H1 (cell line): ENCODE measurements around the gene SAT1. TPM values are rescaled to one million over a fixed set of nuclear protein-coding genes. Genes with fewer than 3 reads are reported as not detected.

Source experiments
- CTCF ChIA-PET: fragments of 300-600 bp; sonication (Branson Sonifier 250); formaldehyde crosslinking; loops from one replicate; lab custom pipeline; 2021; ENCODE audit not compliant: partially characterized antibody; lab: Charles Lee
- POLR2A ChIA-PET: fragments of 300-600 bp; sonication (Branson Sonifier 250); formaldehyde crosslinking; loops from one replicate; lab custom pipeline; 2021; ENCODE audit warnings: inconsistent platforms; ENCODE audit not compliant: partially characterized antibody; lab: Charles Lee
- DNase-seq, 2 experiments: peaks; one replicate each; pipeline versions ENCODE4 v3.0.0 to v3.0.0-alpha.2; 2010 to 2022; ENCODE audit warnings: low spot score in 2 of 2, low read depth in 1 of 2, mixed read lengths in 1 of 2
- FAIRE-seq: peaks from 2 replicates; lab custom pipeline; 2011; peaks lifted over from hg19 to GRCh38; lab: Jason Lieb, UNC
- H2AFZ ChIP-seq: 2 replicates; pipeline ENCODE4 v1.8.1; 2012; ENCODE audit warnings: low read length, inconsistent platforms
- H2AK5ac ChIP-seq: 2 replicates; pipeline ENCODE4 v1.6.1; 2013; ENCODE audit warnings: low read depth, low read length
- H2BK120ac ChIP-seq: replicated peaks from 2 replicates; pipeline ENCODE3; 2013; ENCODE audit warnings: low read depth, low read length, inconsistent platforms
- H2BK12ac ChIP-seq: 2 replicates; pipeline ENCODE4 v1.6.1; 2013; ENCODE audit warnings: low read depth, low read length
- H2BK15ac ChIP-seq: 2 replicates; pipeline ENCODE4 v1.6.1; 2013; ENCODE audit warnings: low read length
- H2BK20ac ChIP-seq: 2 replicates; pipeline ENCODE4 v1.6.1; 2013; ENCODE audit warnings: low read length
- H2BK5ac ChIP-seq: 2 replicates; pipeline ENCODE4 v1.6.1; 2013; ENCODE audit warnings: low read depth, low read length
- H3K14ac ChIP-seq: 2 replicates; pipeline ENCODE4 v1.6.1; 2013; ENCODE audit warnings: inconsistent platforms; ENCODE audit not compliant: insufficient read length
- H3K18ac ChIP-seq: 2 replicates; pipeline ENCODE4 v1.6.1; 2013; ENCODE audit warnings: low read length; ENCODE audit errors: extremely low read depth
- H3K23ac ChIP-seq: 2 replicates; pipeline ENCODE4 v1.6.1; 2013; ENCODE audit warnings: inconsistent platforms; ENCODE audit not compliant: insufficient read length
- H3K23me2 ChIP-seq: 2 replicates; pipeline ENCODE4 v1.6.1; 2013; ENCODE audit warnings: low read depth, low read length
- H3K27ac ChIP-seq: 2 replicates; pipeline ENCODE4 v1.6.1; 2011; ENCODE audit warnings: low read depth, low read length, inconsistent platforms
- H3K27me3 ChIP-seq, 4 experiments: replicated peaks in 1 of 4; 1 replicate in 1 of 4; 2 replicates in 3 of 4; pipeline versions ENCODE4 v1.6.1 to v1.8.1; 2011 to 2013; ENCODE audit warnings: low read length in 3 of 4, mild to moderate bottlenecking in 3 of 4, inconsistent platforms in 2 of 4, mixed read lengths in 2 of 4, moderate library complexity in 1 of 4; ENCODE audit not compliant: control insufficient read depth in 3 of 4, insufficient read depth in 3 of 4; ENCODE audit errors: extremely low read depth in 1 of 4
- H3K36me3 ChIP-seq, 4 experiments: 2 replicates each; pipeline versions ENCODE4 v1.6.1 to v1.8.1; 2011 to 2013; ENCODE audit warnings: mild to moderate bottlenecking in 4 of 4, low read length in 3 of 4, moderate library complexity in 2 of 4, control low read depth in 1 of 4, inconsistent platforms in 1 of 4; ENCODE audit not compliant: insufficient read depth in 4 of 4, control insufficient read depth in 2 of 4
- H3K4ac ChIP-seq: replicated peaks from 2 replicates; pipeline ENCODE3; 2013; ENCODE audit warnings: low read length, low read depth, mixed read lengths, inconsistent platforms; ENCODE audit not compliant: insufficient read length
- H3K4me1 ChIP-seq, 4 experiments: replicated peaks in 1 of 4; 1 replicate in 1 of 4; 2 replicates in 3 of 4; pipeline versions ENCODE4 v1.6.1 to v1.8.1; 2011 to 2013; ENCODE audit warnings: low read length in 3 of 4, inconsistent platforms in 2 of 4, mixed read lengths in 1 of 4; ENCODE audit not compliant: insufficient read depth in 4 of 4, control insufficient read depth in 3 of 4
- H3K4me2 ChIP-seq, 2 experiments: 2 replicates each; pipeline versions ENCODE4 v1.6.1 to v1.8.1; 2011 to 2013; ENCODE audit warnings: low read depth in 2 of 2, low read length in 2 of 2, control low read depth in 1 of 2, inconsistent platforms in 1 of 2, mild to moderate bottlenecking in 1 of 2; ENCODE audit not compliant: insufficient read depth in 1 of 2
- H3K4me3 ChIP-seq, 4 experiments: fragments of 200-600, 300-600 bp in 1 of 4; sonication (generic), shearing (Covaris generic), sonication (Bioruptor Twin) in 1 of 4; 2 replicates each; pipeline versions ENCODE4 v1.5.1 to v1.8.1; 2011 to 2016; ENCODE audit warnings: low read length in 4 of 4, low read depth in 3 of 4, control low read depth in 2 of 4, inconsistent platforms in 2 of 4, mild to moderate bottlenecking in 2 of 4, mixed read lengths in 1 of 4, moderate library complexity in 1 of 4; ENCODE audit not compliant: insufficient read depth in 2 of 4; ENCODE audit errors: extremely low read depth in 1 of 4
- H3K56ac ChIP-seq: replicated peaks from 2 replicates; pipeline ENCODE3; 2013; ENCODE audit warnings: low read depth, mild to moderate bottlenecking, mixed read lengths, low read length, inconsistent platforms; ENCODE audit not compliant: insufficient read length
- H3K79me1 ChIP-seq: 2 replicates; pipeline ENCODE4 v1.6.1; 2013; ENCODE audit warnings: low read depth, low read length, control low read depth
- H3K79me2 ChIP-seq, 2 experiments: 2 replicates each; pipeline versions ENCODE4 v1.6.1 to v1.8.1; 2012 to 2013; ENCODE audit warnings: low read length in 2 of 2, mild to moderate bottlenecking in 2 of 2, inconsistent platforms in 1 of 2; ENCODE audit not compliant: insufficient read depth in 2 of 2, control insufficient read depth in 1 of 2
- H3K9ac ChIP-seq, 4 experiments: replicated peaks in 1 of 4; 1 replicate in 1 of 4; 2 replicates in 3 of 4; pipeline versions ENCODE4 v1.6.1 to v1.8.1; 2011 to 2013; ENCODE audit warnings: low read depth in 3 of 4, low read length in 3 of 4, control low read depth in 2 of 4, mild to moderate bottlenecking in 2 of 4, moderate library complexity in 2 of 4, inconsistent platforms in 1 of 4; ENCODE audit errors: extremely low read depth in 1 of 4
- H3K9me3 ChIP-seq, 2 experiments: 2 replicates each; pipeline versions ENCODE4 v1.6.1 to v1.8.1; 2012 to 2013; ENCODE audit warnings: mild to moderate bottlenecking in 2 of 2, moderate library complexity in 2 of 2, control low read depth in 1 of 2, inconsistent platforms in 1 of 2, low read depth in 1 of 2, low read length in 1 of 2, mixed read lengths in 1 of 2; ENCODE audit not compliant: insufficient read depth in 2 of 2
- H4K20me1 ChIP-seq, 2 experiments: replicated peaks in 1 of 2; 2 replicates each; pipeline versions ENCODE3 to v1.8.1; 2011 to 2013; ENCODE audit warnings: inconsistent platforms in 2 of 2, low read length in 2 of 2, mild to moderate bottlenecking in 1 of 2; ENCODE audit not compliant: insufficient read depth in 2 of 2, control insufficient read depth in 1 of 2
- H4K5ac ChIP-seq: 2 replicates; pipeline ENCODE4 v1.6.1; 2013; ENCODE audit warnings: low read length, low read depth, mixed read lengths, inconsistent platforms; ENCODE audit not compliant: insufficient read length
- H4K8ac ChIP-seq: 2 replicates; pipeline ENCODE4 v1.8.0; 2013; ENCODE audit warnings: mild to moderate bottlenecking, moderate library complexity, low read length, inconsistent platforms; ENCODE audit not compliant: insufficient read depth; ENCODE audit errors: extremely low read depth
- H4K91ac ChIP-seq: replicated peaks from 2 replicates; pipeline ENCODE3; 2013; ENCODE audit warnings: low read length, mixed read lengths, inconsistent platforms; ENCODE audit not compliant: insufficient read length
- BCL11A ChIP-seq, 2 experiments: IDR thresholded peaks; one replicate each; pipeline ENCODE4 v1.6.1; 2011; ENCODE audit warnings: low read depth in 2 of 2, low read length in 2 of 2, mild to moderate bottlenecking in 2 of 2
- BRCA1 ChIP-seq: IDR thresholded peaks from 2 replicates; pipeline ENCODE4 v1.6.1; 2012; ENCODE audit warnings: low read depth, low read length, improper control_type of control experiment
- KDM1A ChIP-seq: fragments of 200-600, 300-600 bp; sonication (generic); IDR thresholded peaks from 2 replicates; pipeline ENCODE4 v1.7.1; 2016; ENCODE audit warnings: mild to moderate bottlenecking, low read length, borderline replicate concordance
- KDM4A ChIP-seq: IDR thresholded peaks from one replicate; pipeline ENCODE4 v1.7.1; 2012; ENCODE audit warnings: low read depth, mild to moderate bottlenecking, moderate library complexity, low read length, inconsistent platforms; ENCODE audit not compliant: severe bottlenecking
- MAX ChIP-seq: IDR thresholded peaks from 2 replicates; pipeline ENCODE4 v1.6.1; 2012; ENCODE audit warnings: inconsistent platforms
- NRF1 ChIP-seq: IDR thresholded peaks from 2 replicates; pipeline ENCODE4 v1.6.1; 2011; ENCODE audit warnings: mild to moderate bottlenecking, low read depth, low read length, improper control_type of control experiment
- RAD21 ChIP-seq, 2 experiments: IDR thresholded peaks in 1 of 2; conservative IDR thresholded peaks in 1 of 2; 2 replicates each; pipeline ENCODE4 v1.6.1; 2011; ENCODE audit warnings: low read depth in 2 of 2, low read length in 2 of 2, improper control_type of control experiment in 1 of 2, inconsistent platforms in 1 of 2, mild to moderate bottlenecking in 1 of 2, moderate library complexity in 1 of 2
- RNF2 ChIP-seq: fragments of 200-900, 300-1000 bp; sonication (generic); IDR thresholded peaks from 2 replicates; pipeline ENCODE4 v1.7.1; 2016; ENCODE audit warnings: borderline replicate concordance, low read depth, mild to moderate bottlenecking, antibody characterized with exemption, low read length; ENCODE audit not compliant: poor library complexity, severe bottlenecking; ENCODE audit errors: missing control alignments
- WGBS, 2 experiments: shearing (Covaris generic) in 1 of 2; methylation state at CpG; one replicate each; pipeline versions ENCODE4 v1.1.6 to v1.1.7; 2013 to 2015; ENCODE audit warnings: low lambda C conversion rate in 2 of 2, mixed read lengths in 2 of 2, inconsistent platforms in 1 of 2, low coverage in 1 of 2, missing lambda C conversion rate in 1 of 2; ENCODE audit not compliant: insufficient replicate concordance in 2 of 2, insufficient coverage in 1 of 2, insufficient read length in 1 of 2; ENCODE audit errors: extremely low coverage in 1 of 2, missing lambda C conversion rate in 1 of 2; 5-methylcytosine and 5-hydroxymethylcytosine counted together
- polyA plus RNA-seq, 7 experiments: library from polyadenylated mRNA; depleted of rRNA in 3 of 7; stranded (reverse) in 5 of 7; unstranded in 2 of 7; fragments of >200 nt in 5 of 7; fragments of 200-250 nt in 2 of 7; gene quantifications; 1 replicate in 5 of 7; 2 replicates in 1 of 7; 4 replicates in 1 of 7; pipeline versions ENCODE4 v1.2.1 to v1.2.3, GENCODE V29; 2011 to 2013; ENCODE audit warnings: missing spikeins in 2 of 7, mixed read lengths in 2 of 7
- total RNA-seq: library from RNA; stranded (reverse); fragmentation: NEBNext Ultra II Directional; extraction: Animal tissue kit (Norgen Biotek cat#: 25700); gene quantifications from 2 replicates; pipeline ENCODE4 v1.2.1, GENCODE V29; 2021

SAT1 gene
- total and polyA plus RNA-seq, 2 of the 8 experiments (the other 6 are each of a cell fraction or from before 2014, with no cell fraction given) = 29.2 to 36.8 TPM

GRCh38 chrX:23826216-23826615 is 43.2 kb downstream of the SAT1 start:
- 97% methylated on average over 3 of the region's 3 CpGs; no CpG with 5 or more reads in 1 of the 2 experiments for WGBS, 2 experiments
- no peaks in the 10 kb centered on the region for H3K9me3 ChIP-seq
- H4K20me1 ChIP-seq = no peaks in the 10 kb centered on the region
- no peak for FAIRE-seq
- H2AFZ ChIP-seq = no peak overlapping the region
- no peak overlapping the region for H2BK120ac ChIP-seq
- H3K36me3 ChIP-seq = no peaks in the 10 kb centered on the region
- H4K8ac ChIP-seq = no peak overlapping the region
- no peak overlapping the region for H4K5ac ChIP-seq
- ChIA-PET CTCF (no interaction called here), POLR2A (interaction anchor here (0.6 kb wide), 1 partner anchor 19 kb away, joined by 3 read pairs; no protein-coding TSS in a partner anchor)
- H3K4me2 ChIP-seq = no peak overlapping the region
- H3K18ac ChIP-seq = no peak overlapping the region
- no peak overlapping the region for H2BK5ac ChIP-seq
- H3K56ac ChIP-seq = no peak overlapping the region
- H3K23me2 ChIP-seq = no peaks in the 10 kb centered on the region
- H2AK5ac ChIP-seq = no peak overlapping the region
- no peaks in the 10 kb centered on the region for H3K4me1 ChIP-seq
- no peak overlapping the region for H3K4ac ChIP-seq
- H3K23ac ChIP-seq = no peak overlapping the region
- H2BK15ac ChIP-seq = no peak overlapping the region
- H2BK12ac ChIP-seq = no peak overlapping the region
- DNase-seq = no peak
- no peak overlapping the region for H3K4me3 ChIP-seq
- H2BK20ac ChIP-seq = no peak overlapping the region
- H3K79me1 ChIP-seq = no peaks in the 10 kb centered on the region
- no peaks in the 10 kb centered on the region for H3K79me2 ChIP-seq
- H3K9ac ChIP-seq = no peak overlapping the region
- H3K27ac ChIP-seq = no peak overlapping the region
- H4K91ac ChIP-seq = no peak overlapping the region
- H3K14ac ChIP-seq = no peak overlapping the region
- no peaks in the 10 kb centered on the region for H3K27me3 ChIP-seq
- no peak for TF ChIP-seq MAX
- no peak for TF ChIP-seq BCL11A (IDR thresholded peaks at IDR 0.05; ENCODE audit: low read depth in 2 of 2, low read length in 2 of 2)
- TF ChIP-seq KDM4A = no peak
- TF ChIP-seq RNF2 = no peak
- no peak for TF ChIP-seq KDM1A
- no peak for TF ChIP-seq BRCA1
- no peak for TF ChIP-seq RAD21 (IDR thresholded peaks at IDR 0.05 in 1 of 2, conservative IDR thresholded peaks at IDR 0.05 in 1 of 2; ENCODE audit: low read depth in 2 of 2, low read length in 2 of 2)
- TF ChIP-seq NRF1 = no peak
